ENCODE results near the gene GZMB.

The GZMB gene

DNA sequence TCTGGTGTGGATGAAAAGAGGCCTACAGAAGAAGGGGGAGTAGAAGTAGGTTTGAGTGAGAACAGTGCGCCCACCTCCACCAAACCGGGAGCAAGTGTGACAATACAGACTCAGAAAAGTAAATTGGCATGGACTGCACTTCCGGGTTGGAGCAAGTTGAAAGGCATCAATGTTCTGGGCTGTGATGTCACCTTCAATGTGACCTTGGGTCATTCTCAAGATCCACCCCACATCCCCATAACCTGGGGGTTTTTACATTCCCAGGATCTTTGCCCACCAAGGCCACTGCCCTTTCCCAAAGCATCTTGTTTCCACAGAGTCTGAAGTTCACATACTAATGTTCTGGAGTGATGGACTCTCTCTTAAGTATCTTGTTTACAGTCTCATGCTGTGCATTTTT, 5.3 kb upstream of the GZMB start:
- Histone ChIP-seq H3K27me3 (ENCODE audit: insufficient read depth, low read length, poor library complexity) (no peaks in the 10 kb centered on the region), H4K5ac (ENCODE audit: low read length) (no peak overlapping the region), H3K79me1 (ENCODE audit: low read length) (no peaks in the 10 kb centered on the region), H3K36me3 (ENCODE audit: control insufficient read depth, insufficient read depth, low read length) (no peaks in the 10 kb centered on the region), H3K9ac (ENCODE audit: low read length) (no peak overlapping the region), H3K18ac (ENCODE audit: low read length) (no peak overlapping the region), H3K79me2 (ENCODE audit: control insufficient read depth, insufficient read depth, low read length) (no peaks in the 10 kb centered on the region), H3K4me2 (ENCODE audit: low read length) (no peak overlapping the region), H2BK5ac (ENCODE audit: low read length) (no peak overlapping the region), H3K4me3 (ENCODE audit: low read length) (no peak overlapping the region), H4K8ac (ENCODE audit: low read depth, low read length) (no peak overlapping the region), H3K56ac (ENCODE audit: low read length) (no peak overlapping the region), H2BK15ac (replicated peaks; ENCODE audit: low read depth) (no peak overlapping the region), H3K23ac (ENCODE audit: low read length) (no peak overlapping the region), H2AK5ac (ENCODE audit: low read length) (no peak overlapping the region), H3K4ac (ENCODE audit: low read depth, low read length) (no peak overlapping the region), H3K4me1 (ENCODE audit: control insufficient read depth, low read depth, low read length) (no peaks in the 10 kb centered on the region), H3K27ac (ENCODE audit: low read depth, low read length) (no peak overlapping the region), H2BK120ac (ENCODE audit: low read depth, low read length) (no peak overlapping the region)
- DNase-seq, result no peak
- WGBS (ENCODE audit: extremely low coverage, insufficient coverage, low lambda C conversion rate), result no CpG with 5 or more reads among the region's 3 CpGs

DNA sequence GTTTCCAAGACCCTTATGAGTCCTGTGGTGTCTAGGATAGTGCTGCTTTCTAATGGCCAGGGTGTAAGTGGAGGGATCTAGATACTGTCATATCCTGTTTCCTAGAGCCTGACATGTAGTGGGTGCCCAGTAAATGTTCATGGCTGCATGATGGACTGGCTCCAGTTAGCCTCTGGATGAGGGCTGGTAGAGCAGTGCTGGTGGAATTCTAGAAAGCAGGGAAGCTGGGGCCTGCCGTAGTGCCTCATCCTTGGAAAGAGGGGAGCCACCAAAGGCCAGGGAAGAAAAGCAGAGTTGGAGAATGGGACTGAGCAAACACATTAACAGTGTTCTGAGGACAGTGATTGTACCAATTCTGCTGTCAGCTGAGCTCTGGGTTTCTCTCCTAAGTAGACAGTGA, 637 bp downstream of the GZMB start:
- WGBS (ENCODE audit: extremely low coverage, insufficient coverage, low lambda C conversion rate), result no CpG with 5 or more reads among the region's 1 CpG
- no peaks in the 10 kb centered on the region for H3K27me3 ChIP-seq (ENCODE audit: insufficient read depth, low read length, poor library complexity)

DNA sequence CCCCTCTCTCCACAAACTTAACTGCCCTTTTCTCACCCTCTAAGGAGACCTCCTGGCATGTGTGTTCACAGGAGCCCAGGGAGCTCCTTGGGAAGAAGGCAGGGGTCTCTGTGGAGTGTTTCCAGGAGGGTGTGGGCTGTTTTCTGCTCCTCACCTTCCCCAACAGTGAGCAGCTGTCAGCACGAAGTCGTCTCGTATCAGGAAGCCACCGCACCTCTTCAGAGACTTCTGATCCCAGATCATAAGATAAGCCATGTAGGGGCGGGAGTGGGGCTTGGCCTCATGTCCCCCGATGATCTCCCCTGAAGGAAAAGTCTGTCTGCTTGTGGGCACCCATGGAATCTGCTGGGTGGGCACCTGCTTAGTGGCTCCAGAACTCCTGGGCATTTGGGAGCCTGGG, 1.2 kb downstream of the GZMB start:
- no peak overlapping the region for H4K5ac ChIP-seq (ENCODE audit: low read length)

More for the DNA sequence above, 637 bp downstream of the GZMB start:
- Histone ChIP-seq H3K23ac (ENCODE audit: low read length) (no peak overlapping the region), H3K56ac (ENCODE audit: low read length) (no peak overlapping the region), H2BK5ac (ENCODE audit: low read length) (no peak overlapping the region), H2BK120ac (ENCODE audit: low read depth, low read length) (no peak overlapping the region), H4K5ac (ENCODE audit: low read length) (no peak overlapping the region), H3K18ac (ENCODE audit: low read length) (no peak overlapping the region), H3K27ac (ENCODE audit: low read depth, low read length) (no peak overlapping the region), H4K8ac (ENCODE audit: low read depth, low read length) (no peak overlapping the region), H3K36me3 (ENCODE audit: control insufficient read depth, insufficient read depth, low read length) (no peaks in the 10 kb centered on the region), H3K9ac (ENCODE audit: low read length) (no peak overlapping the region), H3K4me2 (ENCODE audit: low read length) (no peak overlapping the region), H2AK5ac (ENCODE audit: low read length) (no peak overlapping the region), H3K4me1 (ENCODE audit: control insufficient read depth, low read depth, low read length) (no peaks in the 10 kb centered on the region), H3K4ac (ENCODE audit: low read depth, low read length) (no peak overlapping the region), H3K79me1 (ENCODE audit: low read length) (no peaks in the 10 kb centered on the region), H2BK15ac (replicated peaks; ENCODE audit: low read depth) (no peak overlapping the region), H3K79me2 (ENCODE audit: control insufficient read depth, insufficient read depth, low read length) (no peaks in the 10 kb centered on the region), H3K4me3 (ENCODE audit: low read length) (no peak overlapping the region)
- no peak for DNase-seq

DNA sequence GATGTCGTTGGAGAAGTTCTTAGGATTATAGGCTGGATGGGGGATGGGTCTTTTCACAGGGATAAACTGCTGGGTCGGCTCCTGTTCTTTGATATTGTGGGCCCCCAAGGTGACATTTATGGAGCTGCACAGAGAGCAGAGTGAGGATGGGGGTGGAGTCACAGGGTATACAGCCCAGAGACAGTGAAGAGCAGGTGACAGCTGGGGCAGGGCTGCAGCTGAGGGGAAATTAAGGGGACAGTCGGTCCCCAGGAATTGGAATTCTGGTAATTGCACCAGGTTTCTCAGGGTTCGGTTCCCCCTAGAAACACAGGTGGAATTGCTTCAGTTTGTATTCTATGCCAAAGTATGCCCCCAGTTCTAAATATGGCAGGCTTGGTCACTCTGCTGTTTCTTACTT, 1.7 kb downstream of the GZMB start:
- WGBS (ENCODE audit: extremely low coverage, insufficient coverage, low lambda C conversion rate), result no CpG with 5 or more reads among the region's 4 CpGs
- no peak overlapping the region for H2BK5ac ChIP-seq (ENCODE audit: low read length)
- DNase-seq, result no peak

More for the DNA sequence above, 1.2 kb downstream of the GZMB start:
- Histone ChIP-seq H4K8ac (ENCODE audit: low read depth, low read length) (no peak overlapping the region), H3K36me3 (ENCODE audit: control insufficient read depth, insufficient read depth, low read length) (no peaks in the 10 kb centered on the region), H3K27me3 (ENCODE audit: insufficient read depth, low read length, poor library complexity) (no peaks in the 10 kb centered on the region), H2BK5ac (ENCODE audit: low read length) (no peak overlapping the region), H2BK120ac (ENCODE audit: low read depth, low read length) (no peak overlapping the region), H3K4me3 (ENCODE audit: low read length) (no peak overlapping the region), H3K4me2 (ENCODE audit: low read length) (no peak overlapping the region), H3K9ac (ENCODE audit: low read length) (no peak overlapping the region), H2AK5ac (ENCODE audit: low read length) (no peak overlapping the region), H3K23ac (ENCODE audit: low read length) (no peak overlapping the region), H3K18ac (ENCODE audit: low read length) (no peak overlapping the region), H3K4me1 (ENCODE audit: control insufficient read depth, low read depth, low read length) (no peaks in the 10 kb centered on the region), H3K79me1 (ENCODE audit: low read length) (no peaks in the 10 kb centered on the region), H3K79me2 (ENCODE audit: control insufficient read depth, insufficient read depth, low read length) (no peaks in the 10 kb centered on the region), H3K4ac (ENCODE audit: low read depth, low read length) (no peak overlapping the region), H3K27ac (ENCODE audit: low read depth, low read length) (no peak overlapping the region), H2BK15ac (replicated peaks; ENCODE audit: low read depth) (no peak overlapping the region), H3K56ac (ENCODE audit: low read length) (no peak overlapping the region)
- WGBS (ENCODE audit: extremely low coverage, insufficient coverage, low lambda C conversion rate), result no CpG with 5 or more reads among the region's 6 CpGs
- DNase-seq, result no peak

DNA sequence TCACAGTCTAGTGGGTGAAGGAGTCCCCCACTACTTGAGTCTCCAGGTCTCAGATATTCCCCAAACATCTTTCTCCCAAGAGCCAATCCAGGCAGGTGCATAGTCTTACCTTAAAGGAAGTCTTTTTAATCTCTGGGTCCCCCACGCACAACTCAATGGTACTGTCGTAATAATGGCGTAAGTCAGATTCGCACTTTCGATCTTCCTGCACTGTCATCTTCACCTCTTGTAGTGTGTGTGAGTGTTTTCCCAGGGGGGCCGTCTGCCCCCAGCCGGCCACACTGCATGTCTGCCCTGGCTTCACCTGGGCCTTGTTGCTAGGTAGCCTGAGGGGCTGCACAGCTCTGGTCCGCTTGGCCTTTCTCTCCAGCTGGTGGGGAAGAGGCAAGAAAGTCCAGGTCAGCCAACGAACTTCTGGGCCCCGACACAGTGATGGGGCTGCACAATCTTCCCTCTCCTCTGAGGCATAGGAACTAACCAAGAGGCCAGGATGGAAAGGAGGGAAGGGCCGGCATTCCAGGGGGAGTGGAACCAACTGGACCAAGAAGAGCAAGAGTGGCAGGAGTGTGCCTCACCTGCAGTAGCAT, 2.1 kb downstream of the GZMB start:
- no peaks in the 10 kb centered on the region for H3K79me1 ChIP-seq (ENCODE audit: low read length)
- H3K56ac ChIP-seq (ENCODE audit: low read length), result no peak overlapping the region
- H3K4ac ChIP-seq (ENCODE audit: low read depth, low read length), result no peak overlapping the region
- H3K79me2 ChIP-seq (ENCODE audit: control insufficient read depth, insufficient read depth, low read length), result no peaks in the 10 kb centered on the region
- H4K5ac ChIP-seq (ENCODE audit: low read length), result no peak overlapping the region
- no peaks in the 10 kb centered on the region for H3K4me1 ChIP-seq (ENCODE audit: control insufficient read depth, low read depth, low read length)
- no peak for DNase-seq
- H2AK5ac ChIP-seq (ENCODE audit: low read length), result no peak overlapping the region
- H2BK5ac ChIP-seq (ENCODE audit: low read length), result no peak overlapping the region
- H3K9ac ChIP-seq (ENCODE audit: low read length), result no peak overlapping the region
- H3K36me3 ChIP-seq (ENCODE audit: control insufficient read depth, insufficient read depth, low read length), result no peaks in the 10 kb centered on the region
- H2BK15ac ChIP-seq (replicated peaks; ENCODE audit: low read depth), result no peak overlapping the region
- no peak overlapping the region for H3K23ac ChIP-seq (ENCODE audit: low read length)
- H3K4me2 ChIP-seq (ENCODE audit: low read length), result no peak overlapping the region
- no peak overlapping the region for H3K27ac ChIP-seq (ENCODE audit: low read depth, low read length)
- no peak overlapping the region for H3K18ac ChIP-seq (ENCODE audit: low read length)
- H3K4me3 ChIP-seq (ENCODE audit: low read length), result no peak overlapping the region
- H3K27me3 ChIP-seq (ENCODE audit: insufficient read depth, low read length, poor library complexity), result no peaks in the 10 kb centered on the region
- no peak overlapping the region for H4K8ac ChIP-seq (ENCODE audit: low read depth, low read length)
- no peak overlapping the region for H2BK120ac ChIP-seq (ENCODE audit: low read depth, low read length)
- WGBS (ENCODE audit: extremely low coverage, insufficient coverage, low lambda C conversion rate), result no CpG with 5 or more reads among the region's 11 CpGs

More for the DNA sequence above, 1.7 kb downstream of the GZMB start:
- H2BK120ac ChIP-seq (ENCODE audit: low read depth, low read length), result no peak overlapping the region
- H3K23ac ChIP-seq (ENCODE audit: low read length), result no peak overlapping the region
- no peak overlapping the region for H3K4me2 ChIP-seq (ENCODE audit: low read length)
- H3K79me1 ChIP-seq (ENCODE audit: low read length), result no peaks in the 10 kb centered on the region
- no peak overlapping the region for H2AK5ac ChIP-seq (ENCODE audit: low read length)
- no peak overlapping the region for H3K18ac ChIP-seq (ENCODE audit: low read length)
- H3K4me3 ChIP-seq (ENCODE audit: low read length), result no peak overlapping the region
- no peak overlapping the region for H4K8ac ChIP-seq (ENCODE audit: low read depth, low read length)
- H3K27me3 ChIP-seq (ENCODE audit: insufficient read depth, low read length, poor library complexity), result no peaks in the 10 kb centered on the region
- no peak overlapping the region for H3K9ac ChIP-seq (ENCODE audit: low read length)
- H3K56ac ChIP-seq (ENCODE audit: low read length), result no peak overlapping the region
- no peaks in the 10 kb centered on the region for H3K79me2 ChIP-seq (ENCODE audit: control insufficient read depth, insufficient read depth, low read length)
- no peak overlapping the region for H3K27ac ChIP-seq (ENCODE audit: low read depth, low read length)
- H3K4me1 ChIP-seq (ENCODE audit: control insufficient read depth, low read depth, low read length), result no peaks in the 10 kb centered on the region
- no peak overlapping the region for H3K4ac ChIP-seq (ENCODE audit: low read depth, low read length)
- H4K5ac ChIP-seq (ENCODE audit: low read length), result no peak overlapping the region
- H2BK15ac ChIP-seq (replicated peaks; ENCODE audit: low read depth), result no peak overlapping the region
- H3K36me3 ChIP-seq (ENCODE audit: control insufficient read depth, insufficient read depth, low read length), result no peaks in the 10 kb centered on the region

DNA sequence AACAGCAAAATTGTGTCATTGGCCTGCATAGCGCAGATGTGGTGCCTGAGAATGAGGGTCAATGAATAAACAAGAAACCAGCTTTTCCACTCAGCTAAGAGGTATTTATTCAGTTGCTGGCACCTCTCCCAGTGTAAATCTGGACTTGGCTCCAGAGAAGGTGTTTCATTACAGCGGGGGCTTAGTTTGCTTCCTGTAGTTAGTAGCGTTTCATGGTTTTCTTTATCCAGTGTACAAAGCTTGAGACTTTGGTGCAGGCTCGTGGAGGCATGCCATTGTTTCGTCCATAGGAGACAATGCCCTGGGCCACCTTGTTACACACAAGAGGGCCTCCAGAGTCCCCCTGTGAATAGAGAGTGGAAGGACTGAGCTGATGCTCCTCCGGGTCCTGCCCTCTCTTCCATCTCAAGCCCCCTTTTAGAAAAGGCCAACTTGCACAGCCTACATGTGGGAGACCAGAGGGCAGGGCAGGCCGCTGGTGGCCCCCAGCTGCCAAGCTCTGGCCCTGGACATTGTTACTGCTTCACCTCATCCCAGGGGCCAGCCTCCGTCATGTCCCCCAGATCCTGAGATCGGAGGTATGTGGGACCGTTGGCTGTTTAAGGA, 3.0 kb downstream of the GZMB start:
- H3K4me3 ChIP-seq (ENCODE audit: low read length), result no peak overlapping the region
- no peaks in the 10 kb centered on the region for H3K79me1 ChIP-seq (ENCODE audit: low read length)
- no peaks in the 10 kb centered on the region for H3K27me3 ChIP-seq (ENCODE audit: insufficient read depth, low read length, poor library complexity)
- WGBS (ENCODE audit: extremely low coverage, insufficient coverage, low lambda C conversion rate), result no CpG with 5 or more reads among the region's 10 CpGs
- no peaks in the 10 kb centered on the region for H3K4me1 ChIP-seq (ENCODE audit: control insufficient read depth, low read depth, low read length)
- H3K18ac ChIP-seq (ENCODE audit: low read length), result no peak overlapping the region
- H3K4me2 ChIP-seq (ENCODE audit: low read length), result no peak overlapping the region
- no peaks in the 10 kb centered on the region for H3K79me2 ChIP-seq (ENCODE audit: control insufficient read depth, insufficient read depth, low read length)
- no peak overlapping the region for H4K8ac ChIP-seq (ENCODE audit: low read depth, low read length)
- no peak overlapping the region for H3K56ac ChIP-seq (ENCODE audit: low read length)
- H3K4ac ChIP-seq (ENCODE audit: low read depth, low read length), result no peak overlapping the region
- no peak overlapping the region for H3K9ac ChIP-seq (ENCODE audit: low read length)
- DNase-seq, result no peak
- no peak overlapping the region for H2BK120ac ChIP-seq (ENCODE audit: low read depth, low read length)
- no peak overlapping the region for H2BK15ac ChIP-seq (replicated peaks; ENCODE audit: low read depth)
- H2BK5ac ChIP-seq (ENCODE audit: low read length), result no peak overlapping the region
- no peaks in the 10 kb centered on the region for H3K36me3 ChIP-seq (ENCODE audit: control insufficient read depth, insufficient read depth, low read length)
- H3K27ac ChIP-seq (ENCODE audit: low read depth, low read length), result no peak overlapping the region
- H2AK5ac ChIP-seq (ENCODE audit: low read length), result no peak overlapping the region
- no peak overlapping the region for H3K23ac ChIP-seq (ENCODE audit: low read length)
- no peak overlapping the region for H4K5ac ChIP-seq (ENCODE audit: low read length)
